Measurements from ENCODE around the gene TTC24.

GRCh38 chr1:156550346-156550745 is 29.2 kb upstream of the TTC24 start:
- TF ChIP-seq CTCF (IDR thresholded peaks at IDR 0.05) (no peak), POLR2A (IDR thresholded peaks at IDR 0.05) (no peak)
